GM12878 (cell line): ENCODE results near the gene ADCYAP1R1. TPM values are rescaled to one million over a fixed set of nuclear protein-coding genes. Genes with fewer than 3 reads are reported as not detected.

Experiments used
- ATAC-seq: fragments of 200-7000 bp; cut with Tn5 transposase; 3 replicates; pipeline ENCODE4 v1.9.1; 2020; ENCODE audit warnings: mild to moderate bottlenecking, moderate library complexity
- BruUV-seq: library from RNA; stranded (reverse); fragments of 400-500 nt; replicated peaks from 2 replicates; lab custom pipeline; 2021; lab: Mats Ljungman, UMichigan
- CTCF ChIA-PET: fragments of 300-600 bp; sonication (Branson Sonifier 250); formaldehyde crosslinking; extraction: SDS; loops from one replicate; lab custom pipeline; 2021; ENCODE audit warnings: inconsistent platforms; lab: Yijun Ruan, JAX
- POLR2A ChIA-PET: fragments of 350-600 bp; formaldehyde crosslinking; extraction: SDS; loops from one replicate; lab custom pipeline; 2021; ENCODE audit warnings: inconsistent platforms; lab: Charles Lee
- RAD21 ChIA-PET: fragments of 300-600 bp; sonication (Branson Sonifier 250); formaldehyde crosslinking; loops from one replicate; lab custom pipeline; 2023; ENCODE audit warnings: antibody characterized with exemption; ENCODE audit not compliant: unreplicated experiment; lab: Charles Lee
- SMC1A ChIA-PET: fragments of 300-600 bp; sonication (Branson Sonifier 250); formaldehyde crosslinking; loops from one replicate; lab custom pipeline; 2023; ENCODE audit not compliant: unreplicated experiment, uncharacterized antibody; lab: Charles Lee
- DNase-seq: peaks from one replicate; pipeline ENCODE4 v3.0.0-alpha.2; 2011; ENCODE audit warnings: low read depth, low spot score
- FAIRE-seq: peaks from 3 replicates; lab custom pipeline; 2011; peaks lifted over from hg19 to GRCh38; lab: Jason Lieb, UNC
- H2AFZ ChIP-seq: 2 replicates; pipeline ENCODE4 v1.6.0; 2011; ENCODE audit warnings: low read depth, low read length, control low read depth; ENCODE audit not compliant: control insufficient read depth
- H3K27ac ChIP-seq: 2 replicates; pipeline ENCODE4 v1.5.1; 2011; ENCODE audit warnings: control low read depth; ENCODE audit not compliant: control insufficient read depth, insufficient read depth
- H3K27me3 ChIP-seq, 2 experiments: replicated peaks in 1 of 2; 2 replicates each; pipeline versions ENCODE4 v1.6.0 to v1.6.1; 2011; ENCODE audit warnings: low read length in 1 of 2; ENCODE audit not compliant: control insufficient read depth in 2 of 2, insufficient read depth in 2 of 2
- H3K36me3 ChIP-seq, 2 experiments: 2 replicates each; pipeline ENCODE4 v1.5.1; 2011; ENCODE audit warnings: low read length in 1 of 2; ENCODE audit not compliant: control insufficient read depth in 2 of 2, insufficient read depth in 2 of 2
- H3K4me1 ChIP-seq: 2 replicates; pipeline ENCODE4 v1.6.1; 2011; ENCODE audit warnings: mild to moderate bottlenecking, low read length, moderate library complexity, mixed read lengths; ENCODE audit not compliant: control insufficient read depth, insufficient read depth
- H3K4me2 ChIP-seq: 2 replicates; pipeline ENCODE4 v1.6.0; 2011; ENCODE audit warnings: control low read depth; ENCODE audit not compliant: control insufficient read depth, insufficient read depth
- H3K4me3 ChIP-seq: fragments of 200-600 bp; sonication (generic); 2 replicates; pipeline ENCODE4 v1.5.1; 2016
- H3K79me2 ChIP-seq: 2 replicates; pipeline ENCODE4 v1.6.0; 2011; ENCODE audit warnings: low read length; ENCODE audit not compliant: control insufficient read depth, insufficient read depth
- H3K9ac ChIP-seq: 2 replicates; pipeline ENCODE4 v1.8.0; 2011; ENCODE audit warnings: low read length, control low read depth, mixed read lengths; ENCODE audit not compliant: control insufficient read depth, insufficient read depth
- H3K9me3 ChIP-seq: replicated peaks from 3 replicates; pipeline ENCODE4 v1.5.1; 2011; ENCODE audit warnings: mild to moderate bottlenecking, low read length; ENCODE audit not compliant: control insufficient read depth, insufficient read depth
- H4K20me1 ChIP-seq: 2 replicates; pipeline ENCODE4 v1.6.0; 2011; ENCODE audit not compliant: control insufficient read depth, insufficient read depth
- EGR1 ChIP-seq, 2 experiments: IDR thresholded peaks; 1 replicate in 1 of 2; 2 replicates in 1 of 2; pipeline ENCODE4 v1.6.1; 2011 to 2012; ENCODE audit warnings: low read depth in 2 of 2, low read length in 2 of 2, borderline replicate concordance in 1 of 2, mild to moderate bottlenecking in 1 of 2, moderate library complexity in 1 of 2
- KLF5 ChIP-seq: fragments of 450-650 bp; IDR thresholded peaks from 2 replicates; pipeline ENCODE4 v1.6.1; 2014; ENCODE audit warnings: mild to moderate bottlenecking; ENCODE audit not compliant: partially characterized antibody
- MTA3 ChIP-seq: IDR thresholded peaks from 2 replicates; pipeline ENCODE4 v1.6.1; 2012; ENCODE audit warnings: low read length, inconsistent platforms, borderline replicate concordance
- RCOR1 ChIP-seq: conservative IDR thresholded peaks from 2 replicates; pipeline ENCODE4 v1.6.1; 2012; ENCODE audit warnings: low read depth, low read length, improper control_type of control experiment
- REST ChIP-seq: IDR thresholded peaks from 2 replicates; pipeline ENCODE4 v1.6.1; 2012; ENCODE audit warnings: mild to moderate bottlenecking, low read depth, low read length
- STAT1 ChIP-seq: fragments of 450-650 bp; conservative IDR thresholded peaks from 2 replicates; pipeline ENCODE4 v1.6.1; 2014; ENCODE audit warnings: antibody characterized with exemption, mild to moderate bottlenecking
- WRNIP1 ChIP-seq: IDR thresholded peaks from 2 replicates; pipeline ENCODE4 v1.6.1; 2011; ENCODE audit warnings: low read depth, low read length, improper control_type of control experiment, borderline replicate concordance
- YBX1 ChIP-seq: fragments of 450-650 bp; IDR thresholded peaks from 2 replicates; pipeline ENCODE4 v1.6.1; 2016; ENCODE audit warnings: antibody characterized with exemption
- ZNF274 ChIP-seq: IDR thresholded peaks from one replicate; pipeline ENCODE4 v1.8.0; 2011; ENCODE audit not compliant: insufficient read length, insufficient read depth
- WGBS: methylation state at CpG from one replicate; pipeline ENCODE4 v1.1.6; 2016; ENCODE audit warnings: low lambda C conversion rate; ENCODE audit not compliant: insufficient replicate concordance, insufficient coverage; ENCODE audit errors: missing lambda C conversion rate; 5-methylcytosine and 5-hydroxymethylcytosine counted together
- in situ Hi-C: fragments of 300-500 bp; cut with MboI; formaldehyde crosslinking; loops from 9 replicates; pipeline ENCODE4 v1.14.3; 2018; ENCODE audit warnings: mixed read lengths
- intact Hi-C: fragments of 100-400 bp; cut with micrococcal nuclease; formaldehyde crosslinking; loops from one replicate; pipeline ENCODE4 v1.14.2; 2022; ENCODE audit not compliant: unreplicated experiment
- polyA plus RNA-seq, 11 experiments: library from polyadenylated mRNA; depleted of rRNA in 4 of 11; unstranded in 6 of 11; stranded (reverse) in 5 of 11; fragments of >200 nt; fragmentation: Nextera tagmentation in 4 of 11; fragmentation: Illumina TruSeq in 1 of 11; extraction: Ambion mirVana in 4 of 11; extraction: Trizol in 1 of 11; gene quantifications; 1 replicate in 1 of 11; 2 replicates in 10 of 11; pipeline versions ENCODE4 v1.2.1 to v1.2.3, GENCODE V29; 2011 to 2016; ENCODE audit warnings: inconsistent platforms in 2 of 11, missing spikeins in 2 of 11, low read depth in 1 of 11
- total RNA-seq, 4 experiments: library from RNA; depleted of rRNA in 3 of 4; stranded (reverse); fragments of >200 nt in 3 of 4; fragmentation: Illumina TruSeq in 1 of 4; extraction: Trizol in 1 of 4; gene quantifications; 2 replicates each; pipeline versions ENCODE4 v1.2.1 to v1.2.3, GENCODE V29; 2013 to 2021
- TF ChIP-seq, protein P1 (sequence below): IDR thresholded peaks from 2 replicates; pipeline ENCODE4 v1.6.1; 2012; ENCODE audit warnings: low read length, inconsistent platforms
- TF ChIP-seq, protein P2 (sequence below): fragments of 450-650 bp; conservative IDR thresholded peaks from 2 replicates; pipeline ENCODE4 v1.6.1; 2017; ENCODE audit warnings: mild to moderate bottlenecking, moderate library complexity
- TF ChIP-seq, protein P3 (sequence below): fragments of 450-650 bp; IDR thresholded peaks from 2 replicates; pipeline ENCODE4 v1.6.1; 2014; ENCODE audit warnings: mild to moderate bottlenecking

Gene ADCYAP1R1
- total and polyA plus RNA-seq, 10 of the 15 experiments (the other 5 are each of a cell fraction or from before 2014, with no cell fraction given): not detected

DNA sequence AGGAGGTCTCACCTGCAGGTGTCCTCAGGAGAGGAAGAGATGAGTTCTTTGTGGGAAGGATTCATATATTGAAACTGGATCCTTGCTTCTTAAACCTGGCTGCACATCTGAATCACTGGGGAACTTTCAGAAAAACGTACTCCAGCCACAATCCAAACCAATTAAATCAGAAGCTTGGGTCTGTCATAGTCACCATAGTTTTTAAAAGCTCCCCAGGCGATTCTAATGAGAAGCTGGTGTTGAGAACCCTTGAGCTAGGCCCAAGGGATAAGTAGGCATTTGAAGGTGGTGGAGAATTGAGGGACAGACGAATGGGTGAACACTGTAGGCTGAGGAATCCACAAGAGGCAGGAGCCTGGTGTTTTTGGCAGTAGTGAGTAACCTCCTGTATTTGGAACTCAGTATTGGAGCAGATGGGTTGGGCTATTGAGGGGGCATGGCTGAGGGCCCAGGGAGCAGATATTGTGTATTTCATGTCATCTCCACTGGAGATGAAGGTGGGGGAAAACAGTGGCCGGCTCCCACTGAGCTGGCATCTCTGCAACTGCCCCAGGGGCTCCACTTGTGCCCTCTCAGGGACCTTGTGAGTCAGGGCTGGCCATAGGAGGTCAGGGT lies 14.5 kb downstream of the ADCYAP1R1 start (continued):
- TF ChIP-seq, protein P1, sequence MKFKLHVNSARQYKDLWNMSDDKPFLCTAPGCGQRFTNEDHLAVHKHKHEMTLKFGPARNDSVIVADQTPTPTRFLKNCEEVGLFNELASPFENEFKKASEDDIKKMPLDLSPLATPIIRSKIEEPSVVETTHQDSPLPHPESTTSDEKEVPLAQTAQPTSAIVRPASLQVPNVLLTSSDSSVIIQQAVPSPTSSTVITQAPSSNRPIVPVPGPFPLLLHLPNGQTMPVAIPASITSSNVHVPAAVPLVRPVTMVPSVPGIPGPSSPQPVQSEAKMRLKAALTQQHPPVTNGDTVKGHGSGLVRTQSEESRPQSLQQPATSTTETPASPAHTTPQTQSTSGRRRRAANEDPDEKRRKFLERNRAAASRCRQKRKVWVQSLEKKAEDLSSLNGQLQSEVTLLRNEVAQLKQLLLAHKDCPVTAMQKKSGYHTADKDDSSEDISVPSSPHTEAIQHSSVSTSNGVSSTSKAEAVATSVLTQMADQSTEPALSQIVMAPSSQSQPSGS: no peak
- TF ChIP-seq, all 136 proteins: peak for 0

GRCh38 chr7:31067491-31067890 lies 15.4 kb downstream of the ADCYAP1R1 start:
- WGBS: 17% methylated on average over 3 of the region's 3 CpGs
- Histone ChIP-seq H3K9me3 (no peaks in the 10 kb centered on the region), H2AFZ (no peak overlapping the region), H3K9ac (no peak overlapping the region), H3K4me1 (no peaks in the 10 kb centered on the region), H3K79me2 (no peaks in the 10 kb centered on the region), H3K27ac (no peak overlapping the region), H4K20me1 (no peaks in the 10 kb centered on the region), H3K4me3 (no peak overlapping the region), H3K4me2 (no peak overlapping the region), H3K27me3 (peaks cover 0 to 11% of the 10 kb centered on the region in 2 experiments; a peak in 2 of 4 replicates), H3K36me3 (no peaks in the 10 kb centered on the region)
- SMC1A ChIA-PET: no interaction called here
- in situ Hi-C loops: no loop called here
- intact Hi-C loops: no loop called here
- CTCF ChIA-PET: interaction anchor here (0.9 kb wide), 1 partner anchor 55 kb away, joined by 3 read pairs; no protein-coding TSS in a partner anchor
- ATAC-seq (no peak), DNase-seq (no peak), FAIRE-seq (no peak)
- RAD21 ChIA-PET: no interaction called here
- POLR2A ChIA-PET: interaction anchor here (0.6 kb wide), 1 partner anchor 251 kb away, joined by 3 read pairs; no protein-coding TSS in a partner anchor
- no TSS peak for BruUV-seq
- TF ChIP-seq MTA3: no peak
- no peak for TF ChIP-seq EGR1 (IDR thresholded peaks at IDR 0.05; ENCODE audit: borderline replicate concordance in 1 of 2, low read depth in 2 of 2, low read length in 2 of 2)
- TF ChIP-seq, protein P2, sequence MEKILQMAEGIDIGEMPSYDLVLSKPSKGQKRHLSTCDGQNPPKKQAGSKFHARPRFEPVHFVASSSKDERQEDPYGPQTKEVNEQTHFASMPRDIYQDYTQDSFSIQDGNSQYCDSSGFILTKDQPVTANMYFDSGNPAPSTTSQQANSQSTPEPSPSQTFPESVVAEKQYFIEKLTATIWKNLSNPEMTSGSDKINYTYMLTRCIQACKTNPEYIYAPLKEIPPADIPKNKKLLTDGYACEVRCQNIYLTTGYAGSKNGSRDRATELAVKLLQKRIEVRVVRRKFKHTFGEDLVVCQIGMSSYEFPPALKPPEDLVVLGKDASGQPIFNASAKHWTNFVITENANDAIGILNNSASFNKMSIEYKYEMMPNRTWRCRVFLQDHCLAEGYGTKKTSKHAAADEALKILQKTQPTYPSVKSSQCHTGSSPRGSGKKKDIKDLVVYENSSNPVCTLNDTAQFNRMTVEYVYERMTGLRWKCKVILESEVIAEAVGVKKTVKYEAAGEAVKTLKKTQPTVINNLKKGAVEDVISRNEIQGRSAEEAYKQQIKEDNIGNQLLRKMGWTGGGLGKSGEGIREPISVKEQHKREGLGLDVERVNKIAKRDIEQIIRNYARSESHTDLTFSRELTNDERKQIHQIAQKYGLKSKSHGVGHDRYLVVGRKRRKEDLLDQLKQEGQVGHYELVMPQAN: no peak
- no peak for TF ChIP-seq WRNIP1
- TF ChIP-seq ZNF274: no peak
- TF ChIP-seq, protein P3, sequence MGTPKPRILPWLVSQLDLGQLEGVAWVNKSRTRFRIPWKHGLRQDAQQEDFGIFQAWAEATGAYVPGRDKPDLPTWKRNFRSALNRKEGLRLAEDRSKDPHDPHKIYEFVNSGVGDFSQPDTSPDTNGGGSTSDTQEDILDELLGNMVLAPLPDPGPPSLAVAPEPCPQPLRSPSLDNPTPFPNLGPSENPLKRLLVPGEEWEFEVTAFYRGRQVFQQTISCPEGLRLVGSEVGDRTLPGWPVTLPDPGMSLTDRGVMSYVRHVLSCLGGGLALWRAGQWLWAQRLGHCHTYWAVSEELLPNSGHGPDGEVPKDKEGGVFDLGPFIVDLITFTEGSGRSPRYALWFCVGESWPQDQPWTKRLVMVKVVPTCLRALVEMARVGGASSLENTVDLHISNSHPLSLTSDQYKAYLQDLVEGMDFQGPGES: no peak
- TF ChIP-seq KLF5: no peak
- TF ChIP-seq YBX1: no peak
- no peak for TF ChIP-seq STAT1
- TF ChIP-seq REST: no peak
- no peak for TF ChIP-seq RCOR1
